NCI-H2107 (cell line): ENCODE results near the gene CGB8.
A peak's percentile ranks its signal among the peaks of the same experiment; 100 is the strongest.
"Not testable (repeated sequence)": the region's sequence is repeated elsewhere in the genome, so short reads cannot be mapped to it uniquely, and the experiment has no call there.

Source experiments
- DNase-seq: peaks from one replicate; lab custom pipeline; 2025; lab: John Stamatoyannopoulos, UW

CGB8 gene

GRCh38 chr19:49030323-49030722, 18.6 kb downstream of the CGB8 start:
- not testable (repeated sequence) for DNase-seq

GRCh38 chr19:49029749-49030148, 19.2 kb downstream of the CGB8 start:
- not testable (repeated sequence) for DNase-seq

GRCh38 chr19:49028686-49029085, 20.2 kb downstream of the CGB8 start:
- DNase-seq, result not testable (repeated sequence)

GRCh38 chr19:49025599-49025998, 23.3 kb downstream of the CGB8 start:
- not testable (repeated sequence) for DNase-seq

- not testable (repeated sequence) for DNase-seq
Observed at GRCh38 chr19:49025088-49025487, 23.8 kb downstream of the CGB8 start.

GRCh38 chr19:49024233-49024632, 24.7 kb downstream of the CGB8 start, which contains the start of gene CGB3:
Gene CGB3 (minus strand): TSS chr19:49024333. CDS start chr19:49023971, 362 bp downstream.
- not testable (repeated sequence) for DNase-seq

- no peak for DNase-seq
Observed at GRCh38 chr19:49022116-49022515, 26.8 kb downstream of the CGB8 start.

GRCh38 chr19:49020931-49021895, 27.7 kb downstream of the CGB8 start:
- DNase-seq, result no peak

GRCh38 chr19:49020342-49020741, 28.6 kb downstream of the CGB8 start:
- no peak for DNase-seq

GRCh38 chr19:49019242-49019932, 29.5 kb downstream of the CGB8 start:
- DNase-seq, result peak; percentile 51

- not testable (repeated sequence) for DNase-seq
Observed at GRCh38 chr19:49018388-49019241, 30.3 kb downstream of the CGB8 start.

- DNase-seq, result no peak
Observed at GRCh38 chr19:49017666-49018351, 31.1 kb downstream of the CGB8 start.

GRCh38 chr19:49017041-49017665, 31.8 kb downstream of the CGB8 start, which contains the start of gene LHB:
Gene LHB (minus strand): TSS chr19:49017091. CDS start chr19:49017081, 10 bp downstream.
- DNase-seq, result no peak

- DNase-seq, result no peak
Observed at GRCh38 chr19:49016067-49016839, 32.7 kb downstream of the CGB8 start.

- DNase-seq, result no peak
Observed at GRCh38 chr19:49014870-49015255, 34.0 kb downstream of the CGB8 start.

- no peak for DNase-seq
Observed at GRCh38 chr19:49014123-49014869, 34.6 kb downstream of the CGB8 start.

GRCh38 chr19:49011194-49011593, 37.7 kb downstream of the CGB8 start:
- DNase-seq, result no peak

- no peak for DNase-seq
Observed at GRCh38 chr19:49010453-49010852, 38.5 kb downstream of the CGB8 start.

GRCh38 chr19:49009828-49010227, 39.1 kb downstream of the CGB8 start:
- DNase-seq, result no peak
